ENCODE data around the gene TRAM2.

TRAM2 gene

GRCh38 chr6:52616059-52616690 is 39.3 kb upstream of the TRAM2 start:
- TF ChIP-seq, protein P1, sequence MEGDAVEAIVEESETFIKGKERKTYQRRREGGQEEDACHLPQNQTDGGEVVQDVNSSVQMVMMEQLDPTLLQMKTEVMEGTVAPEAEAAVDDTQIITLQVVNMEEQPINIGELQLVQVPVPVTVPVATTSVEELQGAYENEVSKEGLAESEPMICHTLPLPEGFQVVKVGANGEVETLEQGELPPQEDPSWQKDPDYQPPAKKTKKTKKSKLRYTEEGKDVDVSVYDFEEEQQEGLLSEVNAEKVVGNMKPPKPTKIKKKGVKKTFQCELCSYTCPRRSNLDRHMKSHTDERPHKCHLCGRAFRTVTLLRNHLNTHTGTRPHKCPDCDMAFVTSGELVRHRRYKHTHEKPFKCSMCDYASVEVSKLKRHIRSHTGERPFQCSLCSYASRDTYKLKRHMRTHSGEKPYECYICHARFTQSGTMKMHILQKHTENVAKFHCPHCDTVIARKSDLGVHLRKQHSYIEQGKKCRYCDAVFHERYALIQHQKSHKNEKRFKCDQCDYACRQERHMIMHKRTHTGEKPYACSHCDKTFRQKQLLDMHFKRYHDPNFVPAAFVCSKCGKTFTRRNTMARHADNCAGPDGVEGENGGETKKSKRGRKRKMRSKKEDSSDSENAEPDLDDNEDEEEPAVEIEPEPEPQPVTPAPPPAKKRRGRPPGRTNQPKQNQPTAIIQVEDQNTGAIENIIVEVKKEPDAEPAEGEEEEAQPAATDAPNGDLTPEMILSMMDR (IDR thresholded peaks at IDR 0.05; ENCODE audit: low read depth, low read length, missing control alignments), result no peak
- DNase-seq (ENCODE audit: low read depth), result no peak

GRCh38 chr6:52612336-52613054 is 35.6 kb upstream of the TRAM2 start:
- DNase-seq (ENCODE audit: low read depth), result no peak
- TF ChIP-seq, protein P1 (IDR thresholded peaks at IDR 0.05; ENCODE audit: low read depth, low read length, missing control alignments), result no peak
- H3K4me3 ChIP-seq (ENCODE audit: low read depth, low read length), result no peak overlapping the region

More at GRCh38 chr6:52616059-52616690, 39.3 kb upstream of the TRAM2 start:
- H3K4me3 ChIP-seq (ENCODE audit: low read depth, low read length), result no peak overlapping the region

DNA sequence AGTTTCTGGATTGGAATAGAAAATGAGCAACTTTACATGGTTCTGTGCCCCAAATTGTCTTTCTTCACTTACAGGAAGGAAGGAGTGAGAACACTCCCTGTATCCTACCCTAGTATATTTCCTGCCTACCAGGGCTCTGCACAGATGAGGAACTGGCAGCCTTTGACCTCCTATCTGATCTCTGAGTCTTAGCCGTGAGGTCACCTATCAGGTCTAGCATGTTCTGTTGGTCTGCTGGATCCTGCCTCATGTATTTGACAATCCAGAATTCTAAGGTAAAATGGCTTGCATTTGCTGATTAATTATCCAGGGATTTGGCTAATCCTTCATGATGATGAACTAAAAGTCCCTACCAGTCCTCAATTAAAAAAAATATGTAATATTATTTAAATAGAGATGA is 35.0 kb upstream of the TRAM2 start:
- TF ChIP-seq, protein P1 (IDR thresholded peaks at IDR 0.05; ENCODE audit: low read depth, low read length, missing control alignments), result no peak
- H3K4me3 ChIP-seq (ENCODE audit: low read depth, low read length), result no peak overlapping the region
- no peak for DNase-seq (ENCODE audit: low read depth)

- DNase-seq (ENCODE audit: low read depth), result no peak
- H3K4me3 ChIP-seq (ENCODE audit: low read depth, low read length), result no peak overlapping the region
- TF ChIP-seq, protein P1 (IDR thresholded peaks at IDR 0.05; ENCODE audit: low read depth, low read length, missing control alignments), result no peak
Measured at GRCh38 chr6:52610745-52611355, 34.0 kb upstream of the TRAM2 start.

DNA sequence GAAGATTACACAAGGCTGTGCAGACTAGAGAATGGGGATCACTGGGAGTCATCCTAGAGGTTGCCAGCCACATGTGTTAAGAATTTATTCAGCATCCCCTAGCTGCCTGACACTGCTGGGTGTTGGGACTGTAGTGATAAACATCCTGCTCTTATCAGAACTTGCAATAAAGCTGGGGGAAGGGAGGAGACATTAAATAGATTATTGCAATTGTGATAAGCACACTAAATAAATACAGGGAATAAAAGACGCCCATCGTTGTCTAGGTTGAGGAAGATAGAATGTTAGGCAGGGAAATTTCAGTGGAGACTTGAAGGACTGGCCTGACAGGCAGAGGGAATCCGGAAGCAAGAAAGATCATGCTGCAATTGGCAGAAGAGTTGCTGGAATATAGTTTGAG is 33.2 kb upstream of the TRAM2 start:
- TF ChIP-seq, protein P1 (IDR thresholded peaks at IDR 0.05; ENCODE audit: low read depth, low read length, missing control alignments), result no peak
- DNase-seq (ENCODE audit: low read depth), result no peak
- no peak overlapping the region for H3K4me3 ChIP-seq (ENCODE audit: low read depth, low read length)

DNA sequence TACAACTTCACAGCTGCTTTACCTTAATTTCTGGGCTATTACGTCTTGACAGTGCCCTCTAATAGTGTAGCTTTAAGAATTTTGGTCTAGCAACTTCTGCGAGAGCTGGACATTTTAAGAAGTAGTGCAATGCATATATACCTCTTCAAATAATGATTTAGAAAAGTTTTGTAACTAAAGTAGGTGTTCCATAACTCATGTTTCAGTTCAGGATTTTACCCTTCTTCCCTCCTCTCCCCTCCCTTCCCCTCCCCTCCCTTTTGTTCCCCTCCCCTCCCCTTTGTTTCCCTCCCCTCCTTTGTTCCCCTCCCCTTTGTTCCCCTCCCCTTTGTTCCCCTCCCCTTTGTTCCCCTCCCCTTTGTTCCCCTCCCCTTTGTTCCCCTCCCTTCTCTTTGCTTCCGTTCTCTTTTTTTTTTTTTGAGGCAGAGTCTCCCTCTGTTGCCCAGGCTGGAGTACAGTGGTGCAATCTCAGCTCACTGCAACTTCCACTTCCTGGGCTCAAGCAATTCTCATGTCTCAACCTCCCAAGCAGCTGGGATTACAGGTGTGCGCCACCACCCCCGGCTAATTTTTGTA is 28.8 kb upstream of the TRAM2 start:
- TF ChIP-seq, protein P1 (IDR thresholded peaks at IDR 0.05; ENCODE audit: low read depth, low read length, missing control alignments), result no peak
- DNase-seq (ENCODE audit: low read depth), result no peak

More for the DNA sequence above, 28.8 kb upstream of the TRAM2 start:
- no peak overlapping the region for H3K4me3 ChIP-seq (ENCODE audit: low read depth, low read length)
